A673 (cell line): ENCODE results near the gene SPATA31C1. TPM values are rescaled to one million over a fixed set of nuclear protein-coding genes. Genes with fewer than 3 reads are reported as not detected.

Experiments used
- BruUV-seq: library from RNA; stranded (reverse); fragments of 400-500 nt; replicated peaks from 2 replicates; lab custom pipeline; 2021; lab: Mats Ljungman, UMichigan
- CTCF ChIA-PET: fragments of 300-600 bp; sonication (Branson Sonifier 250); formaldehyde crosslinking; loops from one replicate; lab custom pipeline; 2022; ENCODE audit warnings: antibody characterized with exemption; lab: Charles Lee
- POLR2A ChIA-PET: fragments of 300-600 bp; sonication (Branson Sonifier 250); formaldehyde crosslinking; loops from one replicate; lab custom pipeline; 2022; ENCODE audit warnings: antibody characterized with exemption; ENCODE audit not compliant: low non-redundant PET; lab: Charles Lee
- DNase-seq: peaks from one replicate; pipeline ENCODE4 v3.0.0-alpha.2; 2015; ENCODE audit warnings: low spot score
- H3K27ac ChIP-seq: fragments of 200-600 bp; sonication (generic); 2 replicates; pipeline ENCODE4 v1.5.1; 2016; ENCODE audit warnings: mixed run types, low read depth, mild to moderate bottlenecking, mixed read lengths, antibody characterized with exemption, low read length; ENCODE audit not compliant: poor library complexity, severe bottlenecking
- H3K27me3 ChIP-seq: fragments of 200-600 bp; sonication (generic); replicated peaks from 2 replicates; pipeline ENCODE4 v1.6.1; 2017; ENCODE audit warnings: mixed run types, low read depth, mild to moderate bottlenecking, mixed read lengths, antibody characterized with exemption, low read length; ENCODE audit not compliant: insufficient read depth, poor library complexity
- H3K36me3 ChIP-seq: fragments of 200-600 bp; sonication (generic); 2 replicates; pipeline ENCODE4 v1.6.1; 2016; ENCODE audit warnings: mixed run types, mild to moderate bottlenecking, mixed read lengths, antibody characterized with exemption, low read length; ENCODE audit not compliant: insufficient read depth, poor library complexity, severe bottlenecking
- H3K4me1 ChIP-seq: fragments of 200-600 bp; sonication (generic); 2 replicates; pipeline ENCODE4 v1.6.1; 2017; ENCODE audit warnings: mixed run types, mild to moderate bottlenecking, mixed read lengths, antibody characterized with exemption, low read length; ENCODE audit not compliant: insufficient read depth, poor library complexity, severe bottlenecking
- H3K4me3 ChIP-seq: fragments of 200-600 bp; sonication (generic); 2 replicates; pipeline ENCODE4 v1.5.1; 2016; ENCODE audit warnings: low read depth, mixed run types, mild to moderate bottlenecking, mixed read lengths, low read length; ENCODE audit not compliant: poor library complexity, severe bottlenecking
- H3K9me3 ChIP-seq: fragments of 200-600 bp; sonication (generic); 2 replicates; pipeline ENCODE4 v1.6.1; 2016; ENCODE audit warnings: mixed run types, low read depth, mild to moderate bottlenecking, mixed read lengths, antibody characterized with exemption, low read length; ENCODE audit not compliant: poor library complexity, severe bottlenecking
- CTCF ChIP-seq: fragments of 300-800, 200-600 bp; sonication (generic); conservative IDR thresholded peaks from 2 replicates; pipeline ENCODE4 v1.5.1; 2017; ENCODE audit warnings: low read depth, mild to moderate bottlenecking, antibody characterized with exemption, low read length, moderate library complexity, mixed read lengths
- EZH2 ChIP-seq: fragments of 200-600 bp; sonication (generic); IDR thresholded peaks from 2 replicates; pipeline ENCODE4 v1.6.1; 2017; ENCODE audit warnings: borderline replicate concordance, low read depth, mild to moderate bottlenecking, mixed read lengths, antibody characterized with exemption, low read length; ENCODE audit not compliant: poor library complexity, severe bottlenecking
- intact Hi-C: fragments of 100-400 bp; cut with micrococcal nuclease; formaldehyde crosslinking; loops from one replicate; pipeline ENCODE4 v1.10.0; 2022; ENCODE audit not compliant: unreplicated experiment
- total RNA-seq: library from RNA; stranded (reverse); gene quantifications from 2 replicates; pipeline ENCODE4 v1.2.3, GENCODE V29; 2021

SPATA31C1 gene
- total RNA-seq, 1 experiment from 2014 or later, result not detected

DNA sequence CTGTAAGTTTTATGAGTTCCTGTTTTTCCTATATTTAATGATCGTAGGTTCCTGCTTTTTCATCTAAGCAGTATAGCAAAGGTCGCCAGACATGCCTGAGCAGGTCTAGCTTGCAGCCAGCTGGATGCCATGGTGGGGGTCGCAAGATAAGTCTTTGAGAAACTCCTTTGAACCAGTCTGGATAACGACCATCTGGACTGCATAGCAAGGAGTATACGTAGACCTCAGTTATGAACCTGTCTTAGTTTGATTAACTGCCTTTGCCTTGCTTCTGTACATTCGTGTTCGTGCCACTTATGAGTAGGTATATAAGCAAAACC lies 43.5 kb upstream of the SPATA31C1 start:
- Histone ChIP-seq H3K4me1 (peaks cover 5% of the 10 kb centered on the region), H3K27me3 (no peaks in the 10 kb centered on the region), H3K36me3 (no peaks in the 10 kb centered on the region), H3K27ac (no peak overlapping the region), H3K4me3 (no peak overlapping the region), H3K9me3 (no peaks in the 10 kb centered on the region)
- intact Hi-C loops, result no loop called here
- no TSS peak for BruUV-seq
- no peak for DNase-seq
- CTCF ChIA-PET, result no interaction called here
- TF ChIP-seq EZH2, result no peak
- no peak for TF ChIP-seq CTCF
- POLR2A ChIA-PET, result no interaction called here

DNA sequence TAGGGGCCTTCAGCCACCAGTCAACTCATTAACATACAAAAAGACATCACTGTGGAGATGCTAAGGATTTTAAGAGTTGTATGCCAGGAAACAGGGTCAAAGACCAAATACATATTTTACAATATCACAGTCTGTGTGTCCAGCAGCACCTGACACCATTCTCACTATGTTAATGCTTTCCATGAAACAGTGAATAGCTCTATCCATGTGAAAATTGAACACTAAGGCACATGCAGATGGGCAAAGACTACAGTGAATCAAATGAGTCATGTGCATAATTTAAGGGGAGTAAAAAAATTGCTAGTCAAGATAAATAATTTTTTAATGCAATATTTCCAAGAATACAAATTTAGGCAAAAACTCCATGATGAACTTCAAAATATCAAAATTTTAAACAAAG lies 42.7 kb upstream of the SPATA31C1 start:
- no TSS peak for BruUV-seq
- H3K36me3 ChIP-seq, result no peaks in the 10 kb centered on the region
- no peak for TF ChIP-seq EZH2
- TF ChIP-seq CTCF, result no peak
- no peaks in the 10 kb centered on the region for H3K27me3 ChIP-seq
- no peak for DNase-seq
- H3K9me3 ChIP-seq, result no peaks in the 10 kb centered on the region
- CTCF ChIA-PET, result no interaction called here
- peaks cover 5% of the 10 kb centered on the region for H3K4me1 ChIP-seq
- POLR2A ChIA-PET, result no interaction called here
- no peak overlapping the region for H3K27ac ChIP-seq
- intact Hi-C loops, result no loop called here
- H3K4me3 ChIP-seq, result no peak overlapping the region

DNA sequence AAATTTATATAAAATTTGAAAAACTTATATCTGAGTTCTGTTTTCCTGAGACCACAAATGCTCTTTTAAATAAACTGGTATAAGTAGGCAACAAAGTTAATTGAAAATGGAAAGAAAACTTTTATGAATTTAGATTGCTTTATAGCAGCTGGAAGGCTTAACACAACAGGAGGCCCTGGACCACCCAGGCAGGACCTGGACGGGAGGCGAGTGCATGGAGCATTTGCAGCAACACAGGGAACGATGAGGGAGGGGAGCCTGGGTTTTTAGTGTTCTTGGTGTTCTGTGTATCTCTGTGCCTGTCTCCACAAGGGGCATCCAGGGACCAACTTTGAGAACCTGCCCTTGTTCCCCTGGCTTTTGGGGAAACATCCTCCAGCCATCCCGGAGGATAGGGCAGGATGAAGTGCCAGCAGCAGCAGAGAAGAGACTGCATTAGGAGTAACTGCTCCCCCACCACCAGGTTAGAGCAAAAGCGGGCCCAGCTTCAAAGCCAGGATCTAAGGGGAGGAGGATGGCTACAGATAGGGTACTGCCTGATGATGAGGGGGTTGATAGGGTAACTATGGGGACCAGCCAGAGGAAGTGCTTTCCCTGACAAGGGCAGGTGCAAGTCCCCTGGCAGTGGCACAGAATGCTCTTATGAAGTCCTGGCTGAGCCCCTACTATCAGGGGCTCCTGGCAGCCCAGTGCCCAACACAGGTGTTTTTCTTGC lies 41.8 kb upstream of the SPATA31C1 start:
- POLR2A ChIA-PET, result no interaction called here
- no TSS peak for BruUV-seq
- Histone ChIP-seq H3K27me3 (no peaks in the 10 kb centered on the region), H3K4me3 (no peak overlapping the region), H3K4me1 (peaks cover 5% of the 10 kb centered on the region), H3K9me3 (no peaks in the 10 kb centered on the region), H3K36me3 (no peaks in the 10 kb centered on the region), H3K27ac (no peak overlapping the region)
- DNase-seq, result no peak
- CTCF ChIA-PET, result no interaction called here
- intact Hi-C loops, result no loop called here
- TF ChIP-seq EZH2, result no peak
- no peak for TF ChIP-seq CTCF
